ENCODE results near the gene RNF213. TPM values are rescaled to one million over a fixed set of nuclear protein-coding genes. Genes with fewer than 3 reads are reported as not detected.
A peak's percentile ranks its signal among the peaks of the same experiment; 100 is the strongest.
"Not testable (repeated sequence)": the region's sequence is repeated elsewhere in the genome, so short reads cannot be mapped to it uniquely, and the experiment has no call there.

The RNF213 gene
- polyA plus RNA-seq, 3 donors from 2014 or later = 12.7 to 117 (median 25.9) TPM

GRCh38 chr17:80409626-80410025 lies 149.0 kb downstream of the RNF213 start:
- Mint-ChIP-seq H3K27me3 (ENCODE audit: low read depth in 3 of 3) (peaks cover 0 to 9% (median 6%) of the 10 kb centered on the region in 3 donors), H3K36me3 (no peaks in the 10 kb centered on the region), H3K4me1 (peaks cover 6 to 8% of the 10 kb centered on the region in 2 donors), H3K27ac (no peak overlapping the region), H3K4me3 (no peak overlapping the region), H3K9me3 (no peaks in the 10 kb centered on the region)
- no peak for DNase-seq

DNA sequence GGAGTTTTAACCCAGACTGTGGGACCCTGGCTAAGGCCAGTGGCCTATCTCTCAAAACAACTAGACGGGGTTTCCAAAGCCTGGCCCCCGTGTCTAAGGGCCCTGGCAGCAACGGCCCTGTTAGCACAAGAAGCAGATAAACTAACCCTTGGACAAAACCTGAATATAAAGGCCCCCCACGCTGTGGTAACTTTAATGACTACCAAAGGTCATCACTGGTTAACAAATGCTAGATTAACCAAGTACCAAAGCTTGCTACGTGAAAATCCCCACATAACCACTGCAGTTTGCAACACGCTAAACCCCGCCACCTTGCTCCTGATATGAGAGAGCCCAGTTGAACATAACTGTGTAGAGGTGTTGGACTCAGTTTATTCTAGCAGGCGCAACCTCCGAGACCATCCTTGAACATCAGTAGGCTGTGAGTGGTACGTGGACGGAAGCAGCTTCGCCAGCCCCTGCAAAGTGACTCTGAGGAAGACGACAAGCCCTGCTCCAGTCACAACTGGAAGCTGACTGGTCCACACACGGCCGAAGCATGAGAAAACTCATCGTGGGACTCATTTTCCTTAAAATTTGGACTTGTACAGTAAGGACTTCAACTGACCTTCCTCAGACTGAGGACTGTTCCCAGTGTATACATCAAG lies 149.9 kb downstream of the RNF213 start:
- not testable (repeated sequence) for H3K9me3 Mint-ChIP-seq, H3K36me3 Mint-ChIP-seq, H3K4me3 Mint-ChIP-seq, DNase-seq, H3K27ac Mint-ChIP-seq
- Mint-ChIP-seq H3K4me1 (peaks cover 11 to 12% of the 10 kb centered on the region in 2 donors), H3K27me3 (ENCODE audit: low read depth in 3 of 3) (peaks cover 7 to 15% (median 14%) of the 10 kb centered on the region in 3 donors)

DNA sequence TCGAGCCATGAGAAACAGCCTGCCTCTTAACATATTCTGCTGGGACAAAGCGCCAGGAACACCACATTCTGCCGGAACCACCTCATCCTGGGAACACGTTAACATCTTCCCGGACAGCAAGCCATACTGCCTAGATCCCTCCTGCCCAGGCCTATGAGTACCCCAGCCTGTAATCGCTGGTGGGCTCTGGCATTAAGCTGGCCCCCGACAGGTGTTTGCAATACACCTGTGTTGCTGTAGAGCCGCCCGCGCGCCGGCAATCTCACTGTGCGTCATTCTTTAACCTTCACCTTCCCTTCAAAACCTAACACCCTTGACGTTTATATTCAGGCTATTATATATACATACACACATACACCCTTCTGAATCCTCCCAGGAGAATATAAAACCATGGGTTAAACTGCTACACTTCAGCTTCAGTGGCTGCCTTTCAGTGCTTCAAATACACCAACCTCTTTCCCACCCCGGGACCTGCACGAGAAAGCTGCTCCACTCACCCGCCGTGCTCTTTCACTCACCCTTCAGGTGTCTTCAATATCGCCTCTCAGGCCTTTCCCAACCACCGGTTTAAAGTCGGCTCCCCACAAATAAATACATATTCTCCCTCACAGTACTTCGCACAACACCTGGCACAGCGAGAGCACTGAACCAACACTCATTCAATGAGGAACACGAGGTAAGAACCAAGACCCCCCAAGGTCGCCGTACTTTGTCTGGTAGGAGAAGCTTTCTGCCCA lies 153.3 kb downstream of the RNF213 start:
- H3K36me3 Mint-ChIP-seq = peaks cover 0 to 6% (median 0%) of the 10 kb centered on the region in 3 donors
- peak overlapping the region; percentile 87 to 90 (median 88) for H3K4me3 Mint-ChIP-seq
- peaks cover 25 to 28% of the 10 kb centered on the region in 2 donors for H3K4me1 Mint-ChIP-seq
- H3K27ac Mint-ChIP-seq = peak overlapping the region; percentile 64 to 93 (median 90)
- H3K9me3 Mint-ChIP-seq = peaks cover 0 to 2% (median 0%) of the 10 kb centered on the region in 6 donors
- DNase-seq = no peak
- peaks cover 8 to 16% (median 15%) of the 10 kb centered on the region in 3 donors for H3K27me3 Mint-ChIP-seq (ENCODE audit: low read depth in 3 of 3)

DNA sequence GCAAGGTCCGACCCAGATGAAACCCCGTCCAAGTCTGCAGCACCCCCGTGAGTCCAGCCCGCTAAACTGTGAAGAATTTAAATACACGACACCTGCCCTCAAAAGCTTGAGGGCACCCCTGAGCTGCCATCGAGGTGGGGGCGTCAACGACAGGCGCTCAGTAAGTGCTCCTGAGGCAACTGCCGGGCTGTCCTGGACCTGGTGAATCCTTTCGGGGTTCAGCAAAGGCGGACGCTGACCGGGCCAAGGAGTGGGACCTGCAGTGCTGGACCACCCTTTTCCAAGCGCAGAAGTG lies 153.8 kb downstream of the RNF213 start:
- Mint-ChIP-seq H3K36me3 (peaks cover 0 to 6% (median 0%) of the 10 kb centered on the region in 3 donors), H3K4me3 (peak overlapping the region; percentile 87 to 90 (median 88)), H3K4me1 (peaks cover 26 to 28% of the 10 kb centered on the region in 2 donors), H3K9me3 (peaks cover 0 to 2% (median 0%) of the 10 kb centered on the region in 6 donors), H3K27ac (peak overlapping the region; percentile 64 to 93 (median 90)), H3K27me3 (ENCODE audit: low read depth in 3 of 3) (peaks cover 8 to 16% (median 15%) of the 10 kb centered on the region in 3 donors)
- DNase-seq = no peak

GRCh38 chr17:80414803-80415625 lies 154.4 kb downstream of the RNF213 start, which contains the start of gene ENDOV:
TSS of gene ENDOV (plus strand) at chr17:80415167. CDS start at chr17:80415195, 28 bp downstream.
- peaks cover 8 to 16% (median 15%) of the 10 kb centered on the region in 3 donors for H3K27me3 Mint-ChIP-seq (ENCODE audit: low read depth in 3 of 3)
- peaks cover 27 to 28% of the 10 kb centered on the region in 2 donors for H3K4me1 Mint-ChIP-seq
- H3K36me3 Mint-ChIP-seq = peaks cover 0 to 10% (median 0%) of the 10 kb centered on the region in 3 donors
- H3K9me3 Mint-ChIP-seq = peaks cover 0 to 2% (median 0%) of the 10 kb centered on the region in 6 donors
- H3K27ac Mint-ChIP-seq = peak within 1 kb of the TSS; percentile 64 to 93 (median 90)
- DNase-seq = peak; percentile 94 to 95 (median 95)
- peak within 1 kb of the TSS; percentile 87 to 90 (median 88) for H3K4me3 Mint-ChIP-seq

DNA sequence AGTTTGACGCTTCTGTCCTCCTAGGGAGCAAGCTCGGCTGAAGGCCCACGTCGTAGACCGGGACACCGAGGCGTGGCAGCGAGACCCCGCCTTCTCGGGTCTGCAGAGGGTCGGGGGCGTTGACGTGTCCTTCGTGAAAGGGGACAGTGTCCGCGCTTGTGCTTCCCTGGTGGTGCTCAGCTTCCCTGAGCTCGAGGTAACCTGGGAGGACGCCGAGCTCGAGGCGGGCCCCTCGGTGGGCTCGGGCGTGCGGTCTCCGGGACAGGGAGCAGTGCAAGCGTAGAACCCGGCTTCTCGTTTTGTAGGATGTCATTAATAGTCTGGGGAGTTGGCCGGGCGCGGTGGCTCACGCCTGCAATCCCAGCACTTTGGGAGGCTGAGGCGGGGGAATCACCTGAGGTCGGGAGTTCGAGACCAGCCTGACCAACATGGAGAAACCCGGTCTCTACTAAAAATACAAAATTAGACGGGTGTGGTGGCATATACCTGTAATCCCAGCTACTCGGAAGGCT lies 155.0 kb downstream of the RNF213 start:
- peaks cover 0 to 10% (median 0%) of the 10 kb centered on the region in 3 donors for H3K36me3 Mint-ChIP-seq

GRCh38 chr17:80416260-80416939 lies 155.7 kb downstream of the RNF213 start:
- H3K4me3 Mint-ChIP-seq = peak overlapping the region; percentile 85 to 90 (median 88)
- H3K4me1 Mint-ChIP-seq = peaks cover 27 to 28% of the 10 kb centered on the region in 2 donors
- peak overlapping the region in 5 of 6 donors; percentile 62 to 90 (median 88) for H3K27ac Mint-ChIP-seq
- peaks cover 8 to 17% (median 13%) of the 10 kb centered on the region in 3 donors for H3K27me3 Mint-ChIP-seq (ENCODE audit: low read depth in 3 of 3)
- no peak for DNase-seq
- H3K36me3 Mint-ChIP-seq = peaks cover 0 to 10% (median 0%) of the 10 kb centered on the region in 3 donors
- H3K9me3 Mint-ChIP-seq = peaks cover 0 to 2% (median 0%) of the 10 kb centered on the region in 6 donors

More for the DNA sequence above, 155.0 kb downstream of the RNF213 start:
- H3K27me3 Mint-ChIP-seq (ENCODE audit: low read depth in 3 of 3) = peaks cover 8 to 17% (median 13%) of the 10 kb centered on the region in 3 donors
- peaks cover 0 to 2% (median 0%) of the 10 kb centered on the region in 6 donors for H3K9me3 Mint-ChIP-seq
- no peak for DNase-seq
- peaks cover 27 to 28% of the 10 kb centered on the region in 2 donors for H3K4me1 Mint-ChIP-seq
- H3K27ac Mint-ChIP-seq = peak overlapping the region; percentile 64 to 93 (median 90)
- H3K4me3 Mint-ChIP-seq = peak overlapping the region; percentile 87 to 90 (median 88)

- no peak for DNase-seq
- Mint-ChIP-seq H3K27ac (peak overlapping the region in 5 of 6 donors; percentile 30 to 90 (median 70)), H3K36me3 (peaks cover 0 to 10% (median 0%) of the 10 kb centered on the region in 3 donors), H3K27me3 (ENCODE audit: low read depth in 3 of 3) (peaks cover 8 to 17% (median 13%) of the 10 kb centered on the region in 3 donors), H3K9me3 (peaks cover 0 to 2% (median 0%) of the 10 kb centered on the region in 6 donors), H3K4me1 (peaks cover 27 to 28% of the 10 kb centered on the region in 2 donors), H3K4me3 (peak overlapping the region; percentile 68 to 90 (median 85))
These were observed 156.3 kb downstream of the RNF213 start for GRCh38 chr17:80416940-80417293.

- Mint-ChIP-seq H3K27ac (no peak overlapping the region), H3K4me1 (peaks cover 28 to 29% of the 10 kb centered on the region in 2 donors), H3K9me3 (peaks cover 0 to 2% (median 0%) of the 10 kb centered on the region in 6 donors), H3K36me3 (peaks cover 0 to 10% (median 0%) of the 10 kb centered on the region in 3 donors), H3K4me3 (peak overlapping the region in 1 of 5 donors; percentile 18), H3K27me3 (ENCODE audit: low read depth in 3 of 3) (peaks cover 8 to 17% (median 13%) of the 10 kb centered on the region in 3 donors)
- no peak for DNase-seq
These were observed 157.9 kb downstream of the RNF213 start for GRCh38 chr17:80418589-80418988.

DNA sequence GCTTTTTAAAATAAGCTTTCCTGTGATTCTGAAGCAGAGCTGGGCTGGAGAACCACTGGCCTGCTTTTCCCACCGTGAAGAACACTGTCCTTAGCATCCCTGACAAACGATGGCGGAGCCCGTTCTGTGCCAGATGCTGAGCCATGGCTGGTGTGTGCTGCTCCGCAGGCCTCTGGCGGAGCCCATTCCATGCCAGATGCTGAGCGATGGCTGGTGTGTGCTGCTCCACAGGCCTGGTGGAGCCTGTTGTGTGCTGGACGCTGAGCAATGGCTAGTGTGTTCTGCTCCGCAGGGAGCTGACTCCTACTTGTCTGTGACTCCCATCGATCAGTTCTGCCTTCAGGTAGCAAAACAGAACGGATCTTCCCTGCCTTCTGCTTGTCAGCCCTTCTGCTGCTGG lies 158.6 kb downstream of the RNF213 start:
- Mint-ChIP-seq H3K4me1 (peaks cover 29 to 31% of the 10 kb centered on the region in 2 donors), H3K36me3 (peaks cover 0 to 10% (median 0%) of the 10 kb centered on the region in 3 donors), H3K4me3 (no peak overlapping the region), H3K27ac (peak overlapping the region in 1 of 6 donors; percentile 53), H3K9me3 (peaks cover 0 to 2% (median 0%) of the 10 kb centered on the region in 6 donors), H3K27me3 (ENCODE audit: low read depth in 3 of 3) (peaks cover 10 to 15% (median 11%) of the 10 kb centered on the region in 3 donors)
- no peak for DNase-seq

- Mint-ChIP-seq H3K4me3 (no peak overlapping the region), H3K27me3 (ENCODE audit: low read depth in 3 of 3) (peaks cover 0 to 3% (median 2%) of the 10 kb centered on the region in 3 donors), H3K27ac (no peak overlapping the region), H3K36me3 (peaks cover 0 to 10% (median 0%) of the 10 kb centered on the region in 3 donors), H3K9me3 (peaks cover 0 to 2% (median 0%) of the 10 kb centered on the region in 6 donors), H3K4me1 (peaks cover 13 to 20% of the 10 kb centered on the region in 2 donors)
- no peak for DNase-seq
These were observed 160.9 kb downstream of the RNF213 start for GRCh38 chr17:80421381-80422090.

- peaks cover 12 to 18% of the 10 kb centered on the region in 2 donors for H3K4me1 Mint-ChIP-seq
- peaks cover 0 to 3% (median 2%) of the 10 kb centered on the region in 3 donors for H3K27me3 Mint-ChIP-seq (ENCODE audit: low read depth in 3 of 3)
- no peak overlapping the region for H3K27ac Mint-ChIP-seq
- peaks cover 0 to 10% (median 0%) of the 10 kb centered on the region in 3 donors for H3K36me3 Mint-ChIP-seq
- peaks cover 0 to 2% (median 0%) of the 10 kb centered on the region in 6 donors for H3K9me3 Mint-ChIP-seq
- DNase-seq = no peak
- H3K4me3 Mint-ChIP-seq = no peak overlapping the region
These were observed 161.6 kb downstream of the RNF213 start for GRCh38 chr17:80422276-80422675.
